HG03565 (cell line): ENCODE data around the gene AGAP2.

Experiments used
- ATAC-seq: cut with Tn5 transposase; IDR thresholded peaks from one replicate; pipeline ENCODE4 v1.9.1; 2021; ENCODE audit warnings: mild to moderate bottlenecking, moderate library complexity; ENCODE audit not compliant: unreplicated experiment

AGAP2 gene

DNA sequence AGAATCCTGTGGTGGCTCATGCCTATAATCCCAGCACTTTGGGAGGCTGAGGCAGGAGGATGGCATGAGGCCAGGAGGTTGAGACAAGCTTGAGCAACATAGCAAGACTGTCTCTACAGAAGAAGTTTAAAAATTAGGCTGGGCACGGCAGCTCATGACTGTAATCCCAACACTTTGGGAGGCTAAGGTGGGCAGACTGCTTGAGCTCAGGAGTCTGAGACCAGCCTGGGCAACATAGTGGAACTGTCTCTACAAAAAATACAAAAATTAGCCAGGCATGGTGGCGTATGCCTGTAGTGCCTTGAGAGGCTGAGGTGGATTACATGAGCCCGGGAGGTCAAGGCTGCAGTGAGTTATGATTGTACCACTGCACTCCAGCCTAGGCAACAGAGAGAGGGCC, 29.3 kb upstream of the AGAP2 start:
- ATAC-seq = no peak

DNA sequence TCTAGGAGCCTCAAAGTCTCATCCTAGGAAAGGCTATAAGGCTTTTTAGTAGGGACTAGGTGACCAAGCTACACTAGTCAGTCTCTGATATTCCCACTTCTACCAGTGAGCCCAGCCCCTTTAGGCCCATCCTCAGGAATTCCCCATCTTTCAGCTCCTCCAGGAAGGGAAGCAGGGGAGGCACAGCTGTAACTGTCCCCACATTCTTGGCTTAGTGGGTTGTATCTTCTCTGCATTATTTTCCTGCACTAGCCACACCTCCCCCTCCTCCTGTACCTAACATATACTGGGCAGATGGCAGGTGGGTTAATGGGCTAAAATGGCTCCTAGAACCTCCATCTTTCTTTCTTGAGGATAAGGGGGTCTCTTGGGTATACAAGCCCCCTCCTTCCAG, 28.8 kb upstream of the AGAP2 start:
- no peak for ATAC-seq

DNA sequence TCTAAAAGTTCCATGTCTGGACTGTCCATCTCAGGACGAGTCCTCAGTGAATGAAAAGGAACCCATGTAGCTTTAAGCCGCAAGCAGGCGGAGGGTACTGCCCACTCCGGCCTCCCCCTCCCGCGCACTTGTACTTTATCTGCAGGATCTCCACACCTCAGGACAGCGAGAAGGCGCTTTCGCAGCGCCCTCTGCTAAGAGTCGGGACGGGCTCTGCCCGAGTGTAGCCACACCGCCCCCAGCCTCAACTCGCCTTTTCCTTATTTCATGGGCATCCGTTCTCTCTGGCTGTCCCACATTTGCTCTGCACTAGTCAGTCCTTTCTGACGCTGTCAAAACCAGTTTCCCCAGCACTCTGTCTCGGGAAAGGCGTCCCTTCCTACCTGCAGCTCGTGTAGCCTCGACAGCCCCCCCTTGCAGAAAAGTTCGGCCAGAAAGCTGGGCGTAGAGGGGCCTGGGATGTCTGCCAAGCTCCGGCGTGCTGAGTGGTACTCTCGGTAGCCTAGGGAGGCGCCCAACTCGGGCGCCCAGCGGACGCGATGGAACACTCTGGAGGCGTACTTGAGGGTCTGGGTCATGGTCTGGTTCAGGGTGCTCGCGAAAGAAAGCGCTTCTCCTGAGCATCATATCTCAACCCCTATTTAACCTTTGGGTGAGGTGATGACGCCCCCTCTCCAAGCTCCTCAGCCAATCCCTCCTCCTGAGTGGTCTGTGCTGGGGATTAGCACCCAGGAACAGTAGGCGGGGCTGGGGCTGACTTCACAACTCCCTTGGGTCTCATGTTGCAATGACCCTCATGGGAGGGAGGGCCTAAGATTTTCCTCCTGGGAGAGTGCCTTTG, 28.1 kb upstream of the AGAP2 start, which contains the start of gene CYP27B1:
Gene CYP27B1, minus strand, starts transcription at position 615 of the 841 bp plus-strand sequence. Its CDS starts 37 bp downstream, at position 578.
- ATAC-seq = no peak

DNA sequence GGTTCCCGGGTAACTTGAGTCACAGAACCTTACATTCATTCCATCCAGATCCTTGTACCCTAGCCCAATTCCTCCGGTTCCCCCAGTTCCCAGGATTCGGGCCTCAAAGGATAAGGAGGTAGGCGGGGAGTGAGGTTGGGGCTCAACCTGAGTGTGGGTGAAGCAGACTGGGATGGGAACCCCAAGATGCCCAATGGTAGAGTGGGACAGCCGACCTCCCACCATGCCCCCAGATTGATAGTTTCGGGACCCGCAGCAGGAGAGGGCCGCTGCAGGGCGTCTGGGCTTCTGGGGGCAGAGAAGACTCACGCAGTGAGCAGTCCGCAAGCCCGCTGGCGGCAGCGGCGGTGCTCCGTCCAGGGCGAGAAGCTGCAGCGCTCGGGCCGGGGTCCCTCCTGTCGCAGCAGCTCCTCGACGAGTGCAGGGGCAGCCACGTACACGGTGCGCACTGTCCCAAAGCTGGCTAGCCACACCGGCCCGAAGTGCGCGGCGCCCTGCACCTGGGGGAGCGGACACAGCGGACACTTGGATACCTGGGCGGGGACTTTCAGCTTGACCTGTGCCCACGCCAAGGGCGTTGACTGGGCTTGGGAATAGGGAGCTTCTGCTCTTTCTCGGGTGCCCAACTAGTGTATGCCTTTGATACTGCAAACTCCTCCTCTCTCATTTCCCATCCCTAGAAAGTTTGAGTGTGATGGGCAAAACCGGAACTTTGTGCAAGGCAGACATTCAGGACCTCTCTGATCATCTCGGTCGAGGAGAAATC, 27.3 kb upstream of the AGAP2 start:
- ATAC-seq = no peak

DNA sequence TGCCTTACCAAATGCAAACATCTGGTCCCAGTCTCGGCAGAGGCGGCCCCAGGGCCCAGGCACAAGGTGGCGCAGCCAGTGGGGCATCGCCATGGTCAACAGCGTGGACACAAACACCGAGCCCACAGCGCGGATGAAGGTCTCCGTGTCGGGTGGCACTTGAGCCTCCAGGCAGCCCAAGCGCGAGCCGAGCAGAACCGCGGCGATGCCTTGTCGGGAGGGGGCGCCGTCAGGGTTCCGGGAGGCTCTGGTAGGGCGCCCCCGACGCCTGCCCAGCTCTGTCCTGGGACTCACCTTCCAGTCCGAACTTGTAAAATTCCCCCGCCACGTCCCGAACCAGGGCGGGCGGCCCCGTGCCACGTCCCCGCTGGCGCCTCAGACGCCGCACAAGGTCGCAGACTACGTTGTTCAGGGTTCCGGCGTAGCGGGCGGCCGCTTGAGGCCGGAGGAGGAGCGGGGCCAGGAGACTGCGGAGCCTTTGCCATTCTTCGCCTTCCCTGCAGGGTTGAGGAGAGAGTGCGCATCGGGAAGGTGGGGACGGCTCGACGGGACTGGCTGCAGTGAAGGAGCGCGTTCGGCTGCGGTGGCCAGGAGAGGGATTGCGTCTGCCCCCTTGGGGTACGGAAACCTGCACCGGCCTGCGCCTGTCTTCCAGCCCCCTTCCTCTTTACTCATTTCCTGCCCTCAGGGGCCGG, 26.6 kb upstream of the AGAP2 start:
- ATAC-seq = peak; percentile 35

DNA sequence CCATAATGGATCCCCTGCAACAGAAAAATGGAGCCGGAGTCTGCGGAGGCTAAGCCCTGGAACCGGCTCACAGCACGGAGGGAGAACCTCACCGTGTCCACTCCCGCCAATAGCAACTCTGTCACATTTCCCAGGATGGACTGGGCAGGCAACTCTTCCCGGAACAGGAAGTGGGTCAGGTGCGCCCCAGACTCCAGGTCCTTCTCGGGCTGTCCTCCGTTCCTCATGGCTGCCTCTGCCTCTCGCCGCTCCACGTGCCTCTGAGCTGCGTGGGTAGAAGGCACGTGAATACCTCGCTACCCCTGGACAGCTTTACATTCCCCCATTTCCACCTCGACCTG, 26.1 kb upstream of the AGAP2 start:
- no peak for ATAC-seq

DNA sequence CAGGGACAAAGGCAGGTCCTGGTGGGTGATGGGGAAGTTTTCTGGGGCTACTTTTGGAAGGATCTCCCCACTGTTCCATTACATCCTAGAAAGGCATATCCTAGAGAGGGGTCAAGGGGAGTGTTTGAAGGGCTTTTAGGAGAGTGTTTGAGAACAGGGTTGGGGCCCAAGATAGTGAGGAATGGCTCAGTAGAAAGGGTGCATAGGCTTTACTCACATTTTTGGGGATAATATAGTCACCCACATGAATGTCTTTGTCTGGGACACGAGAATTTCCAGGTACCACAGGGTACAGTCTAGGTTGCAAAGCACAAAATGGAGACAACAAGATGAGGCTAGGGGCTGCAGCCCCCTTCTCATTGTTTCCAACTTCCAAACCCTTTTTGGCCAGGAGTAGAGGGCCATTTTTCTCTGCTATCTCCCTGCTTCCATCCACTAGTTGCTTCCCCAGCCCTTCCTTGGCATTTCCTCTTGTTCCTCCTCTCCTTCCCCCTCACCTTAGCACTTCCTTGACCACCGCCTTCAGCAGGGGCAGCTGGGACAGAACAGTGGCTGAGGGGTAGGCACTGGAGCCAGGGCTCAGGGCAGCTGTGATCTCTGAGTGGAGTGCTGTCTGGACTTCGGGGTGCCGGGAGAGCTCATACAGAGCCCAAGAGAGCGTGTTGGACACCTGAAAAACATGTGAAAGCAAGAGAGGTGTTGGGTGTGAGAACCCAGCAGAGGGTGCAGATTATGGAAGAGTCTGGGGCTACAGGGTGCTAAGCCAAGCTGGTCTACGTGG, 25.5 kb upstream of the AGAP2 start:
- no peak for ATAC-seq

DNA sequence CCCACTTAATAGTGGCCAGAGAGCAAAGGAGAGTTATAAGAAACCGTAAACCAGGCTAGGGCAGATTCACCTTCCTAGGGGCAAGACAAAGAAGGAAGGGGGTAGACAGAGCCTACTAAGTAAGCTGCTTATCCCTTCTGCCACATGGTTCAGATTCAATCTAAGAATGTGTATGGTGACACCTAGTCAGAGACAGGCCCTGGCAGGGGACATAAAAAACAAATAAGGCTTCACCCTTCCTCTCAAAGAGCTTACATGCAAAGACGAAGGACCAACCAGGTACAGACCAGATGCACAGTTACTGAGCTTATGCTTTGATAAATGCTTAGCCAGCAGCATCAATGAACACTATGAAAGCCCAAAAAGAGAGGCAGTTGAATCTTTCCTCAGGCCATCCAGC, 23.9 kb upstream of the AGAP2 start:
- no peak for ATAC-seq

DNA sequence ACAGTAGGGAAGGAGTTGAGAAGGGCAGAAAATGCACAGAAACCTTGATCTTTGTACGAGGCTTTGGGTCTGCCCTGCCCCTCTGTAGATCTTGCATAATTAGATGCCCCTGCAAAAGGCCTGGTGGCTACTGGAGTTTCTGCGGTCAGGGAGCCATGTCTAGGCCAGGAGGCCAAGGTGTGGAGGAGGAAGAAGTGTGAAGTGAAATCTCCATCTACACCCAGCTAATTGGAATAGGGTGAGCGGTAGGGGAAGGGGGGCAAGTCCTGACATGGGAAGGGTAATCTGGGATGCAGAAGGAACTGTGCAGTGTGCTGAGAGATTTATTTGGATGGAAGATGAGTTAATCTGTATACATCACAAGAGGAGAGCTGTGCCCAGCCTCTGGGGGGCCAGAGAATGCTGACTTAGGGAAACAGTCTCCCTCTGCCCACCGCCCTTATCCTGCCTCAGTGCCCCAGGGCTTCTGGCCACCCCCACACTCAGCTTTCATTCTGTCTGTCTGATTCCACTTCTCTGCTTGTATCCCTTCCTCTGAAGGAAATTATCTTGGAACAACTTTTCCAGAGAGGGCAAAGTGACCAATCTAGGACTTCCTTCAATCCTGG, 23.0 kb upstream of the AGAP2 start:
- ATAC-seq = no peak

DNA sequence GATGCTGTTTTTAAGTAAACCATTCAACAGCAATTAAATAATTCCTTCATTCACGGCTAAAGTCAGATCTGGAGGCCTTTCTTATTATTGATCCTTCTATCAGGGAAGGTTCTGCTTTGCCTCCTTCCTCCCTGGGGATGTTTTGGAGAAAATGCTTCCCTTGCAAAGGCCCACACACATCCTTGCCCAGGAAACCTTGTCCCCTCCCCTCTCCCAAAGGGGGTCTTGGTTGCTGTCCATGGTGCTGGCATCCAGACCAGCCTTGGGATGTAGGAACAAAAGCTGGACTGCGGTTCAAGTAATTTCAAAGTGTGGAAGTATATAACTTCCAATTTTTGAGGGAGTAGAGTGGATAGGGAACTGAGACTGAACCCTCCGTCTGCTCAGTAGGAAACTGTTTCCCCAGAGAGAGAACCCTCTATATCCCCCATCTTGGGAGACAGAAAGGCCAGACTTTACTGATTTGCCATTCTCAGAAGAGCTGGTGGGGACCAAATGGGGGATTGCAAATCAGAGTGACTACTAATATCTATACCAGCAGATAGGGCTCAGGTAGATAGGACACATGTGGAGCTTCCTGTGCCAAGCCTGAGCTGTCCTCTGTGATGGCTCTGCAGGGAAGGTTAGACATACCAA, 21.9 kb upstream of the AGAP2 start:
- no peak for ATAC-seq

DNA sequence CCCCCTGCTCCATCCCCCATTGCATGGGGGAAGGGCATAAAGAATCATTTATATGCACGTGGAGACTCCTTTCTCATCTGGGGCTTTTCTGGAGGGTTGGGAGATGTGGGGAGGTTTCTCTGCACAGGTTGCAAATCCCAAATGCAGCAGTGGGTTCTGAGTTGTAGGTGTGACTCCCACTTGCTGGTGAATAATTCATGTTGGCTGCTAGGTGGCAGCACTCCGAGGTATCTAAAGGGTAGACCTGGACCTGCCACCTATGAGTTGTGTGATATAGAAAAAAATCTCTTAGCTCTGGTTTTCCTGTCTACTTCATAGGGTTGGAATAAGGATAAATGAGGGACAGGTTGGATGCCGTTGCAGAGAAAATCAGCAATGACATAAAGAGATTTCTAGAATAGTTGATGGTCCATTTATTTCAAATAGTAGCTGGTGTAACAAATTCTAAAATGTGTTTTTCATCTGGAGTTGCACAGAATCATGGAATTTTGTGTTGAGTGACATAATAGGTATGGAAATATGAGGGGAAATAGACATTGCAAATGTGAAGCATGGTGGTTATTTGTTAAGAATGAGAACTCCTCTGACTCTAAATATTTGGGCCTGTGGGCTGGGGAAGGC, 20.9 kb upstream of the AGAP2 start:
- ATAC-seq = no peak

DNA sequence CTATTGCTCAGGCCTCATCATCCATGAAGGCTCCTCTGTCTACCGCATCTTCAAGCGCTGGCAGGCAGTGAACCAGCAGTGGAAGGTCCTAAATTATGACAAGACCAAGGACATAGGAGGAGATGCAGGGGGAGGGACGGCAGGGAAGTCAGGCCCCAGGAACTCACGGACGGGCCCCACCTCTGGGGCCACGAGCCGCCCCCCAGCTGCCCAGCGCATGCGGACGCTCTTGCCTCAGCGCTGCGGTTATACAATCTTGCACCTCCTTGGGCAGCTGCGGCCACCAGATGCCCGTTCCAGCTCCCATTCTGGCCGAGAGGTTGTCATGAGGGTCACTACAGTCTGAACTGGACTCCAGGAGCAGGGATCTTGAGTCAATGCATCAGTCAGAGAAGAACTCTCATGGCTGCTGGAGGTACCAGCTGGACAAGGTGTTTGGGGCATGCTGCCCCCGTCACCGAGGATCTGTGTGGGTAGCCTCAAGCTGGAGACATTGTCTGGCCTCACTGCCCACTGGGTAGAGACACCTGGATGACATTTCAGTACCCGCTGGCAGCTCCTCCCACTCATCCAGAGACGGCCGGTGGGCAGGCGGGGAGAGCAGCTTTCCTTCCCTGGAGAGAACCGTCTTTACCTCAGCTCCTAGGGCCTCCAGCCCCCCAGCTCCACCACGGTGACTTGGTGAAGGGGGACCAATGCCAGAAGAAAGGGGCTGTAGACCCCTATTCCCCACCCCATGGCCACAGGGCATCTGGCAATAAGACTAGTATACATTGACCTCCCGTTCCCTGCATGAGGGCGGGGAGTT, 20.2 kb upstream of the AGAP2 start:
- ATAC-seq = no peak

DNA sequence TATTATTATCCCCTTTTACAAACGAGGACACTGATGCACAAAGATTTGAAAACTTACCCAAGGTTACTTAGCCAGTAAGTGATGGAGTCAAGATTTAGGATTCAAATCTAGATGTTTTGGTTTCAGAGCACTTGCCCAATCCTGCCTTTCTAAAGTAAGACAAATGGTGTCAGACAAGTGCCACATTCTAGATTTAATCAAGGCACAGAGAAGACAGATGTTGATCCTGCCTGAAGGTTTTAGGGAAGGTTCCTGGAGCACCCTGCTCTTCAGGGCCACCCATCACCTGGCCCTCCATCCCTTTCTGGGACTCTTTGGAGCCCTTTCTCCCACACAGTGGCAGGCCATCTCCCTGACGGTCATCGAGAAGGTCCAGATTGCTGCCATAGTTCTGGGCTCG, 19.2 kb upstream of the AGAP2 start:
- no peak for ATAC-seq

DNA sequence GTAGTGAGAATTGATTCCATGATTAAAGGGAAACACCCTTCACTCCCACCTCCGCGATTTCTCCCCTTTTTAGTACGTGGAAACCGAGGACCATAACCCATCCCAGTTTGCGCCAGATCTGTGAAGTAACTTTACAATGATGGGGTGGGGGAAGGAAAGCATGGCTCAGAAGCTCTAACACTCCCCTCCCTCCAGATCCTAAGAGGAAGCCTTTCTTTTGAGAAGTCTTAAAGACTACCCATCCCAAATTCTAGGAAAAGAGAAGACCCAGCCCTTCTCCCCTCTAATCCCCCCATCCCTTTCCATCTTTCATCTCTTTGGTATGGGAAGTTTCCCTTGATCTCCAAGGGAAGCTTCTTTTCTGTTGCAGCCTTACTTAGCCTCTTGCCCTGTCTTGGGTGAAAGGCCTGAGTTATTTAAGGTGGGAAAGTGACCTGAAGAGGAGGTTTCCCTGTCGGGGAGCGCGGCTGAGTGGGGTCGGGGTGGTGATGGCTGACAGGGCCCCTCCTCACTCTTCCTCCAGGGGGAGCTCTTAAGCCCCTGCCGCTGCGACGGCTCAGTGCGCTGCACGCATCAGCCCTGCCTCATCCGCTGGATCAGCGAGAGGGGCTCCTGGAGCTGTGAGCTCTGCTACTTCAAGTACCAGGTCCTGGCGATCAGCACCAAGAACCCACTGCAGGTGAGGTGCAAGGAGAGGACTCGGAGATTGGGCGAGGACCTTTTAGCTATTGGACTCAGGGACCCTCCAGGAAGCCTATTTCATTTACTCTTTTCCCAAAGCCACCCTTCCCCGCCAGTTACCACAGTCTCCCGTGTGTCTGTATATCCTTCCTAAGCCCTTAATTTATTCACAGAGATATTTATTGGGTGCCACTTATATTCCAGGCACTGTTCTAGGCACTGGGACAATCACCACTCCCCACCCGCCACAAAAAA, 18.1 kb upstream of the AGAP2 start:
- ATAC-seq = no peak

DNA sequence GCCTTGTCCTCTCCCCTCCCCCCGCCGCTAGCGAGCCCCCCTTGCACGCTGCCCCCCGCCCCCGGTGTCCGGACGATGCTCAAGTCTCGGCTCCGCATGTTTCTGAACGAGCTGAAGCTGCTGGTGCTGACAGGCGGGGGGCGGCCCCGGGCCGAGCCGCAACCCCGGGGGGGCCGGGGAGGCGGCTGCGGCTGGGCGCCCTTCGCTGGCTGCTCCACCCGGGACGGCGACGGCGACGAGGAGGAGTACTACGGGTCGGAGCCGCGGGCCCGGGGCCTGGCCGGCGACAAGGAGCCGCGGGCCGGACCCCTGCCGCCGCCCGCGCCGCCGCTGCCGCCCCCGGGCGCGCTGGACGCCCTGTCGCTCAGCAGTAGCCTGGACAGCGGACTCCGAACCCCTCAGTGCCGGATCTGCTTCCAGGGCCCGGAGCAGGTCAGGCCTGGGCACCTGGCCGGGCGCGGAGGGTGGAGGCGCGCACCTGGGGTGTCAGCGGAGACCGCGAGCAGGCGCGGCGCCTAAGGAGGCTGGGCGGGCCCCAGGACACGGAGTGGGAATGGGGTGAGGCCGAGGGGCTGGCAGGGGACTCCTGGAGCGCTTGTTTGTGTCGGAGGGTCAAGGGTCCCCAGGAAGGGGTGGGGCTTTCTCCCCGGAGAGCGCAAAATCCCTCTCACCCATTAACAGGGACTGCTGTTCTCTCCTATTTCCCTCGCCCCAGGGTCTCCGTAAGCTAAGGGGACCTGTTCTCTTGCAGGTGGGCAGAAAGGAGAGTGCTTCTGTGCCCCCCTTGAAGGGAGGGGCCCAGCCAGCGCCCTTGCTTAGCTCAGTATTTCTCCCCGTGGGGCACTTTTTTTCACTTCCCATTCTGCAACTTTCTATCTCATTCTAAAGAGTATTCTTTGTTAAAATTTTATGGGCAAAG, 17.2 kb upstream of the AGAP2 start:
- ATAC-seq = no peak

DNA sequence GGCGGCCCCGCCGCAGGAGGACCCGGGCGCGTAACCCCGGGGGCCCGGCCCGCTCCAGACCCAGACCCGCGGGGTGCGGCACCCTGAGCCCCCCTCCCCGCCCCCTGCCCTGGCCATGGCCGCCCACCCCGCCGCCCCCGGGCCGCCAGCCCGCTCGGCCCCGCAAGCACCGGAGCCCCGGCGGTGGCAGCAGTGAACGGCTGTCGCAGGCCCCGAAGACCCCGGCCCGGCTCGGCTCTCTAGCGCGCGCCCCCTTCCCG, 16.6 kb upstream of the AGAP2 start:
- ATAC-seq = no peak
